Right lobe of liver (tissue), 4 donors: ENCODE measurements around the gene NLRP6.

Experiments
- POLR2A ChIP-seq: fragments of 450-650 bp; IDR thresholded peaks from one replicate; pipeline ENCODE4 v1.6.1; 2017; ENCODE audit warnings: antibody characterized with exemption, mild to moderate bottlenecking
- TF ChIP-seq, protein P1 (sequence below), 4 donors: fragments of 200-600 bp in 3 of 4; fragments of 450-650 bp in 1 of 4; IDR thresholded peaks; one replicate each; pipeline versions ENCODE4 v1.5.1 to v1.8.0; 2016 to 2022; ENCODE audit warnings: antibody characterized with exemption in 4 of 4, mild to moderate bottlenecking in 2 of 4
- donor health status: DM: no; HTN: no; CAD: no.
- donor health status: DM: no; HTN: no; CAD: no.
- donor health status: DM: no; HTN: yes; CAD: no.

DNA sequence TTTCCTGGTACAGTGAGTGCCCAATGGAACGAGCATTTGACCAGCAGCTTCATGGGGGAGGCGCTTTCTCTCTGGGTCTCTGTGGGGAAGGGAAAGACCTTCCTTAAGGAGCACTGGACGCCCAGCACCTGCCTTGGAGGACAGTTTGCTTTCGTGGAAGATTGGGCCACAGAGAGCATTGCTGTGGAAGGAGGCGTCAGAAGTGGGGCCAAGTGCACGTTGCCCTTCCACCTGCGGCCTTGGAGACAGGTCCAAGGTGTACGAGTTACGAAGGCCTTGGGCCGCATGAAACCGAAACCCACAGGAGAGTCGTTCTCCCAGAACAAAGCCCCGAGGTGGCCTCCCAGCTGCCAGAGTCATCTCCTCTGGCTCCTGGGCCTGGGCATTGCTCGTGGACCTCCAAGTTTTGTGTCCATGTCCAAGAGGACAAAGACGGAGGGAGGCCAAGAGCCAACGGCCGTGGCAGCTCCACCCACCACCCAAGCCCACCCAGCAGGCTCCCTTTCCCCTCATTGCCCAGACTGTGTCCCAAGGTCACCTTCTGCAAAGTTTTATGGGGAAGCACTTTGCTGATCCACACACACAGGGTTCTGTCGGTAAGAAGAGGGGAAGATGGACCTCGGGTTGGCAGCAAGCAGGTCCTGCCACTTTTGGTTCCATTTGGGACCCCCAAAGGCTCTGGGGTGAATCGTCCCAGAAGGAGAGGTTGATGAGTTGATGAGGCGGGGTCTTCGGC lies 5.8 kb upstream of the NLRP6 start:
- TF ChIP-seq, protein P1, sequence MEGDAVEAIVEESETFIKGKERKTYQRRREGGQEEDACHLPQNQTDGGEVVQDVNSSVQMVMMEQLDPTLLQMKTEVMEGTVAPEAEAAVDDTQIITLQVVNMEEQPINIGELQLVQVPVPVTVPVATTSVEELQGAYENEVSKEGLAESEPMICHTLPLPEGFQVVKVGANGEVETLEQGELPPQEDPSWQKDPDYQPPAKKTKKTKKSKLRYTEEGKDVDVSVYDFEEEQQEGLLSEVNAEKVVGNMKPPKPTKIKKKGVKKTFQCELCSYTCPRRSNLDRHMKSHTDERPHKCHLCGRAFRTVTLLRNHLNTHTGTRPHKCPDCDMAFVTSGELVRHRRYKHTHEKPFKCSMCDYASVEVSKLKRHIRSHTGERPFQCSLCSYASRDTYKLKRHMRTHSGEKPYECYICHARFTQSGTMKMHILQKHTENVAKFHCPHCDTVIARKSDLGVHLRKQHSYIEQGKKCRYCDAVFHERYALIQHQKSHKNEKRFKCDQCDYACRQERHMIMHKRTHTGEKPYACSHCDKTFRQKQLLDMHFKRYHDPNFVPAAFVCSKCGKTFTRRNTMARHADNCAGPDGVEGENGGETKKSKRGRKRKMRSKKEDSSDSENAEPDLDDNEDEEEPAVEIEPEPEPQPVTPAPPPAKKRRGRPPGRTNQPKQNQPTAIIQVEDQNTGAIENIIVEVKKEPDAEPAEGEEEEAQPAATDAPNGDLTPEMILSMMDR (IDR thresholded peaks at IDR 0.05) = no peak
- no peak for TF ChIP-seq POLR2A
